Measurements from ENCODE around the gene AHR.
"Not testable (repeated sequence)": the region's sequence is repeated elsewhere in the genome, so short reads cannot be mapped to it uniquely, and the experiment has no call there.

The AHR gene

GRCh38 chr7:17371671-17372524 lies 73.4 kb downstream of the AHR start:
- Mint-ChIP-seq H3K4me3 (no peak overlapping the region), H3K36me3 (ENCODE audit: low read depth) (no peaks in the 10 kb centered on the region), H3K27ac (peak overlapping the region in 2 of 3 experiments; percentile 11 to 13), H3K4me1 (peaks cover 22% of the 10 kb centered on the region), H3K9me3 (no peaks in the 10 kb centered on the region), H3K27me3 (ENCODE audit: low read depth) (no peaks in the 10 kb centered on the region)
- no peak for TF ChIP-seq CTCF (IDR thresholded peaks at IDR 0.05; ENCODE audit: unreplicated experiment in 3 of 3)

- Mint-ChIP-seq H3K36me3 (ENCODE audit: low read depth) (no peaks in the 10 kb centered on the region), H3K27me3 (ENCODE audit: low read depth) (no peaks in the 10 kb centered on the region), H3K4me3 (no peak overlapping the region), H3K9me3 (no peaks in the 10 kb centered on the region), H3K4me1 (peaks cover 22% of the 10 kb centered on the region), H3K27ac (no peak overlapping the region)
- no peak for TF ChIP-seq CTCF (IDR thresholded peaks at IDR 0.05; ENCODE audit: unreplicated experiment in 3 of 3)
These were observed 75.7 kb downstream of the AHR start for GRCh38 chr7:17374157-17374556.

GRCh38 chr7:17374654-17375053 lies 76.2 kb downstream of the AHR start:
- no peak overlapping the region for H3K4me3 Mint-ChIP-seq
- H3K36me3 Mint-ChIP-seq (ENCODE audit: low read depth), result no peaks in the 10 kb centered on the region
- H3K9me3 Mint-ChIP-seq, result no peaks in the 10 kb centered on the region
- no peak for TF ChIP-seq CTCF (IDR thresholded peaks at IDR 0.05; ENCODE audit: unreplicated experiment in 3 of 3)
- H3K4me1 Mint-ChIP-seq, result peaks cover 18% of the 10 kb centered on the region
- H3K27ac Mint-ChIP-seq, result no peak overlapping the region
- H3K27me3 Mint-ChIP-seq (ENCODE audit: low read depth), result no peaks in the 10 kb centered on the region

- H3K27ac Mint-ChIP-seq, result no peak overlapping the region
- no peaks in the 10 kb centered on the region for H3K36me3 Mint-ChIP-seq (ENCODE audit: low read depth)
- peaks cover 13% of the 10 kb centered on the region for H3K4me1 Mint-ChIP-seq
- no peak overlapping the region for H3K4me3 Mint-ChIP-seq
- no peak for TF ChIP-seq CTCF (IDR thresholded peaks at IDR 0.05; ENCODE audit: unreplicated experiment in 3 of 3)
- no peaks in the 10 kb centered on the region for H3K27me3 Mint-ChIP-seq (ENCODE audit: low read depth)
- no peaks in the 10 kb centered on the region for H3K9me3 Mint-ChIP-seq
These were observed 78.1 kb downstream of the AHR start for GRCh38 chr7:17376595-17376994.

- TF ChIP-seq CTCF (IDR thresholded peaks at IDR 0.05; ENCODE audit: unreplicated experiment in 3 of 3), result no peak
- no peaks in the 10 kb centered on the region for H3K27me3 Mint-ChIP-seq (ENCODE audit: low read depth)
- peaks cover 8% of the 10 kb centered on the region for H3K4me1 Mint-ChIP-seq
- H3K27ac Mint-ChIP-seq, result peak overlapping the region; percentile 24 to 58 (median 45)
- H3K36me3 Mint-ChIP-seq (ENCODE audit: low read depth), result no peaks in the 10 kb centered on the region
- no peaks in the 10 kb centered on the region for H3K9me3 Mint-ChIP-seq
- H3K4me3 Mint-ChIP-seq, result no peak overlapping the region
These were observed 82.5 kb downstream of the AHR start for GRCh38 chr7:17380736-17381662.

GRCh38 chr7:17382408-17383354 lies 84.2 kb downstream of the AHR start:
- not testable (repeated sequence) for H3K27me3 Mint-ChIP-seq (ENCODE audit: low read depth); H3K4me1 Mint-ChIP-seq; H3K4me3 Mint-ChIP-seq; H3K36me3 Mint-ChIP-seq (ENCODE audit: low read depth); H3K9me3 Mint-ChIP-seq
- H3K27ac Mint-ChIP-seq, result peak overlapping the region in 2 of 3 experiments; percentile 56 to 77
